ENCODE results near the gene PRKX. TPM values are rescaled to one million over a fixed set of nuclear protein-coding genes. Genes with fewer than 3 reads are reported as not detected.
A peak's percentile ranks its signal among the peaks of the same experiment; 100 is the strongest.
"Not testable (repeated sequence)": the region's sequence is repeated elsewhere in the genome, so short reads cannot be mapped to it uniquely, and the experiment has no call there.

Gene PRKX
- total and polyA plus RNA-seq, 7 experiments from 2014 or later, result 40.5 to 118 (median 55.2) TPM

DNA sequence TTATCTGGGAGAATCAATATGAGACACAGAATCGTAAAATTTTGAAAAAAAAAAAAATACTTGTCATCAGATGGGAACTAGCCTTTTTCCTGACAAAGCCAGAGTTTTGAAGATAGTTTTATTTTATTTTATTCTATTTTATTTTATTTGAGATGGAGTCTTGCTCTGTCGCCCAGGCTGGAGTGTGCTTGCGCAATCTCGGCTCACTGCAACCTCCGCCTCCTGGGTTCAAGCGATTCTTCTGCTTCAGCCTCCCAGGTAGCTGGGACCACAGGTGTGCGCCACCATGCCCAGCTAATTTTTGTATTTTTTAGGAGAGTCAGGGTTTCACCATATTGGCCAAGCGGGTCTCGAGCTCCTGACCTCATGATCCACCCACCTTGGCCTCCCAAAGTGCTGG is 10.0 kb upstream of the PRKX start:
- H3K36me3 ChIP-seq (ENCODE audit: control insufficient read depth in 2 of 3, insufficient read depth in 3 of 3, low read length in 3 of 3); H3K9me3 ChIP-seq (ENCODE audit: control insufficient read depth in 2 of 3, low read length in 3 of 3); H3K27ac ChIP-seq (ENCODE audit: low read depth, low read length); DNase-seq; POLR2A ChIA-PET; intact Hi-C loops (cut with micrococcal nuclease); H3K27ac Mint-ChIP-seq; H3K4me1 Mint-ChIP-seq; H3K4me3 Mint-ChIP-seq; ATAC-seq; H3K4me3 ChIP-seq (ENCODE audit: low read length); H3K9me3 Mint-ChIP-seq; CTCF ChIA-PET; H3K27me3 ChIP-seq (ENCODE audit: control insufficient read depth in 2 of 2, insufficient read depth in 2 of 2, low read length in 2 of 2); H3K4me1 ChIP-seq (ENCODE audit: control insufficient read depth in 2 of 2, insufficient read depth in 2 of 2, low read length in 2 of 2); H3K36me3 Mint-ChIP-seq: not testable (repeated sequence)
- H3K27me3 Mint-ChIP-seq, result peaks cover 0 to 14% (median 0%) of the 10 kb centered on the region in 5 donors

DNA sequence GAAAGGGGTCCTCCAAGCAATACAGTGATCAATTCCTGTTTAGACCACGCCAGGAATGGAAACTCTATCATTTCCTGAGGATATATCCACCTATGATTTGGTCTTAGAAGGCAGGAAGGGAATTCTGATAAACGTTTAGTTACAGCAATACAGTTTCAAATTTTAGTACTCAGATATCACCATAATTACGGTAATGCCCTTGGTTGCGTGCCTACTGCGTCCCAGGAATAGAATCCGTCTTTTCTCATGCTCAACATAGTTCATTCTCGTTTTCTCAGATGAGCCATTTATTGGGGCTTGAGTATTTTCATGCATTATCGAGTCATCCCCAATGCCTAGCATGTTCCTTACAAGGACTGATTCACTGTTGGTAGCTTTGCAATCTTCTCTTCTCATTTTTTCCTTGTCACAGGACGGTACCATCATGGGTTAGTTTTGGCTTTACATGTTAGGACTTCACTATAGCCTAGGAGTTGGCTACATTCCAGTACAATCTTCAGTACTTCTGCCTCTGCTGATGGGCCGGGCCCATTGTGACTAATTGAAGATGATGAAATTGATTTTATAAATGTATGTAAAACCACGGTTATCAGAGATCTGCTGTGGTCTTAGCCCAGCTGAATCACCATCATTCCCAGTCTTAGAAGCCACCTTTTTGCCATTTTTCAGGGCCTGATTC is 4.4 kb upstream of the PRKX start:
- Mint-ChIP-seq H3K9me3 (peaks cover 0 to 1% (median 0%) of the 10 kb centered on the region in 11 donors), H3K27me3 (peaks cover 0 to 11% (median 0%) of the 10 kb centered on the region in 5 donors), H3K27ac (no peak overlapping the region), H3K4me1 (peaks cover 0 to 6% (median 0%) of the 10 kb centered on the region in 7 donors), H3K36me3 (no peaks in the 10 kb centered on the region), H3K4me3 (no peak overlapping the region)
- no peaks in the 10 kb centered on the region for H3K9me3 ChIP-seq (ENCODE audit: control insufficient read depth in 2 of 3, low read length in 3 of 3)
- ChIA-PET POLR2A (interaction anchor here (0.6 kb wide), 1 partner anchor 29 kb away, joined by 3 read pairs; no protein-coding TSS in a partner anchor), CTCF (no interaction called here)
- DNase-seq (no peak), ATAC-seq (no peak)
- no peaks in the 10 kb centered on the region for H3K27me3 ChIP-seq (ENCODE audit: control insufficient read depth in 2 of 2, insufficient read depth in 2 of 2, low read length in 2 of 2)
- intact Hi-C loops (cut with micrococcal nuclease), result loop anchor here in 1 of 2 donors (10.0 kb wide), 1 partner anchor 1023 kb away; the partner anchor contains the start of gene CD99
- H3K4me3 ChIP-seq (ENCODE audit: low read length), result no peak overlapping the region
- H3K4me1 ChIP-seq (ENCODE audit: control insufficient read depth in 2 of 2, insufficient read depth in 2 of 2, low read length in 2 of 2), result no peaks in the 10 kb centered on the region
- no peak overlapping the region for H3K27ac ChIP-seq (ENCODE audit: low read depth, low read length)
- H3K36me3 ChIP-seq (ENCODE audit: control insufficient read depth in 2 of 3, insufficient read depth in 3 of 3, low read length in 3 of 3), result no peaks in the 10 kb centered on the region

DNA sequence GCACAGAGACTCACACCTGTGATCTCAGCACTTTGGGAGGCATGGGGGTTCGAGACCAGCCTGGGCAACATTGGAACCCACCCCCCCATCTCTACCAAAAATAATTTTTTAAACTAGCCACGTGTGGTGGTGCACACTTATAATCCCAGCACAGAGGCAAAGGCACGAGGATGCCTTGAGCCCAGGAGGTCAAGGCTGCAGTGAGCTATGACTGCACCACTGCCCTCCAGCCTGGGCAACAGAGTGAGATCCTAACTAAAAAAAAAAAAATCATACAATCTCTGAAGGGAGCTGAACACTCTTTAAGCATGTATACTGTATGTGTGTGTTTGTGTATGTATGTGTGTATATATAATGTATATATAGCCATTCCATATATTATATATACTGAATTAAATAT is 2.5 kb upstream of the PRKX start:
- ChIA-PET POLR2A (no interaction called here), CTCF (no interaction called here)
- Histone ChIP-seq H3K9me3 (ENCODE audit: control insufficient read depth in 2 of 3, low read length in 3 of 3) (no peaks in the 10 kb centered on the region), H3K36me3 (ENCODE audit: control insufficient read depth in 2 of 3, insufficient read depth in 3 of 3, low read length in 3 of 3) (no peaks in the 10 kb centered on the region), H3K27me3 (ENCODE audit: control insufficient read depth in 2 of 2, insufficient read depth in 2 of 2, low read length in 2 of 2) (no peaks in the 10 kb centered on the region), H3K4me1 (ENCODE audit: control insufficient read depth in 2 of 2, insufficient read depth in 2 of 2, low read length in 2 of 2) (peaks cover under 1 to 3% of the 10 kb centered on the region in 2 donors), H3K4me3 (ENCODE audit: low read length) (no peak overlapping the region), H3K27ac (ENCODE audit: low read depth, low read length) (no peak overlapping the region)
- H3K4me1 Mint-ChIP-seq, result peaks cover 0 to 21% (median 4%) of the 10 kb centered on the region in 7 donors
- intact Hi-C loops (cut with micrococcal nuclease), result loop anchor here in 1 of 2 donors (10.0 kb wide), 1 partner anchor 1021 kb away; the partner anchor contains the start of gene CD99
- peaks cover 0 to 5% (median 0%) of the 10 kb centered on the region in 5 donors for H3K27me3 Mint-ChIP-seq
- H3K36me3 Mint-ChIP-seq, result peaks cover 0 to 4% (median 0%) of the 10 kb centered on the region in 5 donors
- peak overlapping the region in 1 of 9 donors; percentile 10 for H3K27ac Mint-ChIP-seq
- DNase-seq (no peak), ATAC-seq (no peak)
- H3K4me3 Mint-ChIP-seq, result peak overlapping the region in 1 of 10 donors; percentile 45
- no peaks in the 10 kb centered on the region for H3K9me3 Mint-ChIP-seq

DNA sequence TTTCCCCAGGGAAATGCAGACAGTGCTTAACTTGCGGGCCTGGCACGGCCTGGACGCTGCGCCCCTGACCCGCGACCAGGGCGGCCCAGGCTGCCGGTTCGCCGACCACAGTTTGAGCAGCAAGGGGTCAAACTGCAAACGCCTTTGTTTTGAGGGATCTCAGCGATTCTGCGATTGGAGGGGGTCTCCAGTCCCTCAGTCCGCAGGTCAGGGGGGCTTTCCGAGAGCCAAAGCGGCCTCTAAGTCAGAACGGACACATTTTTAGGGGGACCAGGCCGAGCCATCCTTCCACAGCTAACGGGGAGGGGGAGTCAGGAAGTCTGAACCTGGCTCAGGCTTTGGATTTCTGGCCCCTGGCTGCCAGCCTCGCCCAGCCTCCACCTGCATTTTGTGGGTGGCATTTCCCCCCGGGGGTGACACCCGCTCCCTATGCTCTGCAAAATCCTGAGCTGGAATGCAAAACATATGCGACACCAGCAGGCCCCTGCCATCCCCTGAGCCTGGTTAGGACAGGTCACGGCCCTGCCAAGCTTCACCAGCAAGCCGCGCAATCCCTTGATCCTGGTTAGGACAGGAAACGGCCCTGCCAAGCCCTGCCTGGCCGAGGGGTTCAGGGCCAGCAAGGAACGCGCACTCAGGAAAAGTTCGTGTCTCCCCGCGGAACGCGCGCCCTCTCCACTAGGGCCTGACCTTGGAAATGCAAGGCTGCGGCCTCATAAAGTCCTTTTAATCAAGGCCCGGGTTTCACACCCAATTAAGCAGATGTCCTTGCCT is 1.4 kb upstream of the PRKX start:
- H3K4me3 ChIP-seq (ENCODE audit: low read length); H3K27ac Mint-ChIP-seq; CTCF ChIA-PET; H3K27me3 Mint-ChIP-seq; H3K27me3 ChIP-seq (ENCODE audit: control insufficient read depth in 2 of 2, insufficient read depth in 2 of 2, low read length in 2 of 2); H3K4me1 ChIP-seq (ENCODE audit: control insufficient read depth in 2 of 2, insufficient read depth in 2 of 2, low read length in 2 of 2); H3K9me3 Mint-ChIP-seq; DNase-seq; H3K27ac ChIP-seq (ENCODE audit: low read depth, low read length); ATAC-seq; H3K9me3 ChIP-seq (ENCODE audit: control insufficient read depth in 2 of 3, low read length in 3 of 3); H3K36me3 Mint-ChIP-seq; H3K36me3 ChIP-seq (ENCODE audit: control insufficient read depth in 2 of 3, insufficient read depth in 3 of 3, low read length in 3 of 3): not testable (repeated sequence)
- peaks cover 0 to 31% (median 8%) of the 10 kb centered on the region in 7 donors for H3K4me1 Mint-ChIP-seq
- peak overlapping the region in 5 of 10 donors; percentile 23 to 97 (median 45) for H3K4me3 Mint-ChIP-seq
- POLR2A ChIA-PET, result interaction anchor here (1.1 to 2.8 kb wide), 3 partner anchors 15 to 29 kb away, joined by 3 to 11 read pairs (median 4); no protein-coding TSS in a partner anchor
- intact Hi-C loops (cut with micrococcal nuclease), result loop anchor here (5.0 to 10.0 kb wide), 3 partner anchors 58 to 1020 kb away; partner anchors contain the start of gene CD99 (in 1 of the 2)

DNA sequence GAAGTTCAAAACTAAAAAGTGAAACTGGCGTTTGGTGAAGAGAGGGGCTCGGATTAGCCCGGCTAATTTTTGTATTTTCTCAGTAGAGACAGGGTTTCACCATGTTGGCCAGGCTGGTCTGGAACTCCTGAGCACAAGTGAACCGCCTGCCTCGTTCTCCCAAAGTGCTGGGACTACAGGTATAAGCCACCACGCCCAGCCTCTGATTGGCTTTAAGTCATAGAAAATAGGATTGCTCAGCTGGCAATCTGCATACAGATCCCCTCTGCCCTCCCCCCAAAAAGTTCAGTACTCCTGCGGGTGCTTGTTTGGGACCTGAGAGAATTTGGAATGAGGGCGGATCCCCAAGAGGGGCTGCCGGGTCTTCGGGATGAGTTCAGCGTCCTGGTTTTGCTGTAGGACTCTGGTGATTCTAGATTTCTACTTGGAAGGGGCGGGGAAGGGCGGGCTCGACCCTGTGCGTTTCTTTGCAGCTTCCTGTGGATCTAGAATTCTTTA is 537 bp upstream of the PRKX start:
- peak; percentile 0 for ATAC-seq
- Mint-ChIP-seq H3K36me3 (peaks cover 0 to 4% (median 0%) of the 10 kb centered on the region in 5 donors), H3K9me3 (no peaks in the 10 kb centered on the region), H3K4me1 (peaks cover 0 to 40% (median 16%) of the 10 kb centered on the region in 7 donors), H3K27ac (peak overlapping the region; percentile 4 to 93 (median 80)), H3K4me3 (peak overlapping the region; percentile 71 to 97 (median 85)), H3K27me3 (no peaks in the 10 kb centered on the region)
- peak overlapping the region; percentile 71 for H3K27ac ChIP-seq (ENCODE audit: low read depth, low read length)
- no peak for DNase-seq
- ChIA-PET CTCF (no interaction called here), POLR2A (interaction anchor here (0.8 to 2.8 kb wide), 4 partner anchors 9 to 97 kb away, joined by 3 to 11 read pairs (median 4); no protein-coding TSS in a partner anchor)
- H3K9me3 ChIP-seq (ENCODE audit: control insufficient read depth in 2 of 3, low read length in 3 of 3), result no peaks in the 10 kb centered on the region
- H3K27me3 ChIP-seq (ENCODE audit: control insufficient read depth in 2 of 2, insufficient read depth in 2 of 2, low read length in 2 of 2), result no peaks in the 10 kb centered on the region
- no peaks in the 10 kb centered on the region for H3K36me3 ChIP-seq (ENCODE audit: control insufficient read depth in 2 of 3, insufficient read depth in 3 of 3, low read length in 3 of 3)
- intact Hi-C loops (cut with micrococcal nuclease), result loop anchor here (1.0 to 10.0 kb wide), 8 partner anchors 15 to 1019 kb away; partner anchors contain the start of gene CD99 (in 1 of the 2)
- peaks cover 7 to 9% of the 10 kb centered on the region in 2 donors for H3K4me1 ChIP-seq (ENCODE audit: control insufficient read depth in 2 of 2, insufficient read depth in 2 of 2, low read length in 2 of 2)
- peak overlapping the region; percentile 56 for H3K4me3 ChIP-seq (ENCODE audit: low read length)

DNA sequence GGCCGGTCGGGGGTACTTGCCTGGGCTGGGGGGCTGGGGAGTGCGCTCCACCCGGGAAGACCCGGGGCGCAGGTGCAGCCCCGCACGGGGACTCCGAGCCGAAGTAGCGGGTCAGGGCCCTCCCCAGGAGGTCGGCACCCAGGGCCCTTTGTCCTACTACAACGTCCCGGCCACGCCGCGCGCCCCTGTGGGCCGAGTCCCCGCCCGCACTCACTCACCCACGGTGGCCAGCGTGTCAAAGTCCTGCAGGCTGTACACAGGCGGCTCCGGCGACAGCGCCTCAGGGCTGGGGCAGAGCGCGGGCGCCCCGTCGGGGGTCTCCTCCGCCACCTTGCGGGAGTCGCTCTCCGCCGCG is 602 bp downstream of the PRKX start:
- Mint-ChIP-seq H3K4me3 (peak overlapping the region in 7 of 10 donors; percentile 91 to 98 (median 95)), H3K36me3 (peaks cover 0 to 9% (median 0%) of the 10 kb centered on the region in 5 donors), H3K27me3 (no peaks in the 10 kb centered on the region), H3K9me3 (no peaks in the 10 kb centered on the region), H3K4me1 (peaks cover 0 to 50% (median 22%) of the 10 kb centered on the region in 7 donors), H3K27ac (peak overlapping the region in 3 of 9 donors; percentile 42 to 92 (median 88))
- ATAC-seq, result no peak
- Histone ChIP-seq H3K9me3 (ENCODE audit: control insufficient read depth in 2 of 3, low read length in 3 of 3) (no peaks in the 10 kb centered on the region), H3K27ac (ENCODE audit: low read depth, low read length) (peak overlapping the region; percentile 71), H3K36me3 (ENCODE audit: control insufficient read depth in 2 of 3, insufficient read depth in 3 of 3, low read length in 3 of 3) (no peaks in the 10 kb centered on the region), H3K4me1 (ENCODE audit: control insufficient read depth in 2 of 2, insufficient read depth in 2 of 2, low read length in 2 of 2) (peaks cover 7 to 19% of the 10 kb centered on the region in 2 donors), H3K4me3 (ENCODE audit: low read length) (peak overlapping the region; percentile 67), H3K27me3 (ENCODE audit: control insufficient read depth in 2 of 2, insufficient read depth in 2 of 2, low read length in 2 of 2) (no peaks in the 10 kb centered on the region)
- ChIA-PET POLR2A (interaction anchor here (1.3 to 2.9 kb wide), 3 partner anchors 8 to 13 kb away, joined by 4 to 13 read pairs (median 11); no protein-coding TSS in a partner anchor), CTCF (no interaction called here)
- intact Hi-C loops (cut with micrococcal nuclease), result loop anchor here (1.0 to 10.0 kb wide), 8 partner anchors 14 to 1018 kb away; partner anchors contain the start of gene CD99 (in 1 of the 2)
- peak in 1 of 9 donors; percentile 12 for DNase-seq

Measured in naive thymus-derived CD4-positive, alpha-beta T cell (primary cell).